Naive thymus-derived CD4-positive, alpha-beta T cell (primary cell): Measurements from ENCODE around the gene SMIM7. TPM values are rescaled to one million over a fixed set of nuclear protein-coding genes. Genes with fewer than 3 reads are reported as not detected.
"Not testable (repeated sequence)": the region's sequence is repeated elsewhere in the genome, so short reads cannot be mapped to it uniquely, and the experiment has no call there.

Experiments used
- ATAC-seq: fragments of 150-1000 bp; cut with Tn5 transposase; 2 replicates; pipeline ENCODE4 v1.10.0; 2021; ENCODE audit warnings: mild to moderate bottlenecking, moderate library complexity
- CTCF ChIA-PET: fragments of 350-600 bp; sonication (Branson Sonifier 250); formaldehyde crosslinking; loops from one replicate; lab custom pipeline; 2021; ENCODE audit warnings: antibody characterized with exemption; lab: Charles Lee
- POLR2A ChIA-PET: fragments of 350-600 bp; sonication (Branson Sonifier 250); formaldehyde crosslinking; loops from one replicate; lab custom pipeline; 2021; ENCODE audit warnings: antibody characterized with exemption, inconsistent platforms; lab: Charles Lee
- DNase-seq, 9 donors: peaks; one replicate each; pipeline versions ENCODE4 v3.0.0 to v3.0.0-alpha.2; 2020 to 2022; ENCODE audit warnings: mixed read lengths in 1 of 9
- H3K27ac ChIP-seq: one replicate; pipeline ENCODE4 v1.7.0; 2013; ENCODE audit warnings: mild to moderate bottlenecking, low read depth, low read length, moderate library complexity
- H3K27me3 ChIP-seq, 2 donors: one replicate each; pipeline ENCODE4 v1.7.0; 2013; ENCODE audit warnings: low read length in 2 of 2, mild to moderate bottlenecking in 2 of 2, moderate library complexity in 2 of 2; ENCODE audit not compliant: control insufficient read depth in 2 of 2, insufficient read depth in 2 of 2
- H3K36me3 ChIP-seq, 3 experiments: 1 replicate in 2 of 3; 2 replicates in 1 of 3; pipeline ENCODE4 v1.7.0; 2013; ENCODE audit warnings: low read length in 3 of 3, mild to moderate bottlenecking in 3 of 3, moderate library complexity in 1 of 3; ENCODE audit not compliant: insufficient read depth in 3 of 3, control insufficient read depth in 2 of 3
- H3K4me1 ChIP-seq, 2 donors: one replicate each; pipeline ENCODE4 v1.7.0; 2013; ENCODE audit warnings: low read length in 2 of 2, mild to moderate bottlenecking in 2 of 2, moderate library complexity in 1 of 2; ENCODE audit not compliant: control insufficient read depth in 2 of 2, insufficient read depth in 2 of 2
- H3K4me3 ChIP-seq: 2 replicates; pipeline ENCODE4 v1.7.0; 2013; ENCODE audit warnings: mild to moderate bottlenecking, low read length
- H3K9me3 ChIP-seq, 3 experiments: 1 replicate in 2 of 3; 2 replicates in 1 of 3; pipeline ENCODE4 v1.7.0; 2013; ENCODE audit warnings: low read length in 3 of 3; ENCODE audit not compliant: control insufficient read depth in 2 of 3
- H3K27ac Mint-ChIP-seq, 9 donors: one replicate each; pipeline ENCODE4 v1.8.0; 2020 to 2022; ENCODE audit warnings: mixed read lengths in 9 of 9, mild to moderate bottlenecking in 8 of 9, moderate library complexity in 5 of 9, inconsistent platforms in 2 of 9
- H3K27me3 Mint-ChIP-seq, 5 donors: one replicate each; pipeline ENCODE4 v1.8.0; 2021 to 2022; ENCODE audit warnings: mixed read lengths in 5 of 5, mild to moderate bottlenecking in 1 of 5
- H3K36me3 Mint-ChIP-seq, 5 donors: one replicate each; pipeline ENCODE4 v1.8.0; 2020 to 2022; ENCODE audit warnings: mixed read lengths in 5 of 5, mild to moderate bottlenecking in 3 of 5, inconsistent platforms in 1 of 5
- H3K4me1 Mint-ChIP-seq, 7 donors: one replicate each; pipeline ENCODE4 v1.8.0; 2020 to 2022; ENCODE audit warnings: mixed read lengths in 7 of 7, mild to moderate bottlenecking in 3 of 7, inconsistent platforms in 1 of 7
- H3K4me3 Mint-ChIP-seq, 10 donors: one replicate each; pipeline ENCODE4 v1.8.0; 2020 to 2022; ENCODE audit warnings: mild to moderate bottlenecking in 10 of 10, mixed read lengths in 10 of 10, moderate library complexity in 6 of 10, inconsistent platforms in 2 of 10
- H3K9me3 Mint-ChIP-seq, 11 donors: one replicate each; pipeline ENCODE4 v1.8.0; 2020 to 2022; ENCODE audit warnings: mixed read lengths in 11 of 11, mild to moderate bottlenecking in 4 of 11, inconsistent platforms in 1 of 11, moderate library complexity in 1 of 11
- intact Hi-C, 2 donors: fragments of 100-400 bp; cut with micrococcal nuclease; formaldehyde crosslinking; loops; one replicate each; pipeline ENCODE4 v1.15.1; 2023
- polyA plus RNA-seq, 2 donors: library from polyadenylated mRNA; unstranded; fragments of 300-500 nt; fragmentation: Illumina TruSeq; gene quantifications; one replicate each; pipeline ENCODE4 v1.2.3, GENCODE V29; 2021
- total RNA-seq, 6 experiments: library from RNA in 5 of 6; stranded (reverse) in 5 of 6; gene quantifications; 1 replicate in 5 of 6; 2 replicates in 1 of 6; pipeline ENCODE4 v1.2.3 and lab custom pipeline; 2021 to 2026

SMIM7 gene
- total and polyA plus RNA-seq, 7 experiments from 2014 or later = 56.9 to 108 (median 78.5) TPM

DNA sequence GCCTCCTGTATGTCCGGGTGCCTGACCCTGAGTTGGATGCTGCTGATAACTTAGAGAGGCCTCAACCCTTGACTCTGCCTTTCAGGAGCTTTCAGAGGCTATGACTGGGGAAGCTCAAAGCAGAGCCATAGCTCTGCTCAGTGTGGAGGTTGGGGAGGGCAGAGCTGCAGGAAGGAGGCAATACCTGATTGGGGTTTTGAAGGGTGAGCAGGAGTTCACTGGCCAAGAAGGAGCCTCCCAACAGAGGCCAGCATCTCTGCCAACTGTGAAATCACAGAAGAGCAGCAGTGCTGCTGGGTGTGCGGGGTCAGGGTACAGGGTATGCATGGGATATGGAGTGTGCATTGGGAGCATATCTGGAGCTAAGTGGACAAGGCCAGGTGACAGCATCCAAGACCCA lies 22.6 kb upstream of the SMIM7 start:
- Histone ChIP-seq H3K36me3 (no peaks in the 10 kb centered on the region), H3K4me3 (no peak overlapping the region), H3K9me3 (peaks cover 0 to 11% (median 0%) of the 10 kb centered on the region in 3 experiments), H3K27me3 (no peaks in the 10 kb centered on the region), H3K27ac (no peak overlapping the region), H3K4me1 (no peaks in the 10 kb centered on the region)
- H3K27ac Mint-ChIP-seq = peak overlapping the region in 1 of 9 donors; percentile 77
- H3K4me3 Mint-ChIP-seq = no peak overlapping the region
- intact Hi-C loops = no loop called here
- H3K4me1 Mint-ChIP-seq = no peaks in the 10 kb centered on the region
- no peak for ATAC-seq
- H3K9me3 Mint-ChIP-seq = peaks cover 0 to 18% (median 5%) of the 10 kb centered on the region in 11 donors
- ChIA-PET CTCF (no interaction called here), POLR2A (no interaction called here)
- H3K36me3 Mint-ChIP-seq = peaks cover 3 to 13% (median 8%) of the 10 kb centered on the region in 5 donors
- no peak for DNase-seq
- no peaks in the 10 kb centered on the region for H3K27me3 Mint-ChIP-seq

DNA sequence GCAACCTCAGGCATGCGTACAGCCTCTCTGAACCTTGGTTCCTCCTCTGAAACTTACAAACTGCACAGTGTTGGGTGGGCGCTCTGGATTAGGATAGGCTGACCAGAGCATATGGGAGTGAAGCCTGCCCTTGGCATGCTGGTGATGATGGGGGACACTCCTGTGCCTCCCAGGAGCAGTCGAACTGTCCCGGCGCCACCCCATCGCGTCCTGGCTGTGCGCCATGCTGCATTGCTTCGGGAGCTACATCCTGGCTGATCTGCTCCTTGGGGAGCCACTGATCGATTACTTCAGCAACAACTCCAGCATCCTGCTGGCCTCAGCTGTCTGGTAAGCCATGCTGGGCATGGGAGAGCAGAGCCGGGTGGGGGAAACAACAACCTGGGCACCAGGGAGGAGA lies 19.9 kb upstream of the SMIM7 start:
- H3K9me3 ChIP-seq = peaks cover 0 to 11% (median 0%) of the 10 kb centered on the region in 3 experiments
- intact Hi-C loops = no loop called here
- no peak for ATAC-seq

DNA sequence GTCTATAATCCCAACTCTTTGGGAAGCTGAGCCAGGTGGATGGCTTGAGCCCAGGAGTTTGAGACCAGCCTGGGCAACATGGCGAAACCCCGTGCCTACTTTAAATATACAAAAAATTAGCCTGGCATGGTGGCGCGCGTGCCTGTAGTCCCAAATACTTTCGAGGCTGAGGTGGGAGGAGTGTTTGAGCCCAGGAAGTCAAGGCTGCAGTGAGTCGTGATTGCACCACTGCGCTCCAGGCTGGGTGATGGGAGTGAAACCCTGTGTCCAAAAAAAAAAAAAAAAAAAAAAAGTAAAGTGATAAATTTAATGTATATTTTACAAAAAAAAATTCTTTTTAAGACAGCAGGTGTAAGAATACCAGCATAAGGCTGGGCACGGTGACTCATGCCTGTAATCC lies 18.6 kb upstream of the SMIM7 start:
- intact Hi-C loops = no loop called here
- POLR2A ChIA-PET = no interaction called here
- Mint-ChIP-seq H3K9me3 (peaks cover 0 to 18% (median 5%) of the 10 kb centered on the region in 11 donors), H3K27me3 (no peaks in the 10 kb centered on the region), H3K36me3 (peaks cover 3 to 13% (median 8%) of the 10 kb centered on the region in 5 donors), H3K27ac (no peak overlapping the region), H3K4me3 (no peak overlapping the region), H3K4me1 (no peaks in the 10 kb centered on the region)
- DNase-seq (no peak), ATAC-seq (no peak)
- no peaks in the 10 kb centered on the region for H3K4me1 ChIP-seq
- no peaks in the 10 kb centered on the region for H3K27me3 ChIP-seq
- H3K9me3 ChIP-seq = peaks cover 0 to 11% (median 0%) of the 10 kb centered on the region in 3 experiments
- no peak overlapping the region for H3K27ac ChIP-seq
- CTCF ChIA-PET = interaction anchor here (0.8 kb wide), 1 partner anchor 1311 kb away, joined by 3 read pairs; no protein-coding TSS in a partner anchor
- no peak overlapping the region for H3K4me3 ChIP-seq
- H3K36me3 ChIP-seq = no peaks in the 10 kb centered on the region

More for the DNA sequence above, 19.9 kb upstream of the SMIM7 start:
- Mint-ChIP-seq H3K4me1 (no peaks in the 10 kb centered on the region), H3K4me3 (no peak overlapping the region), H3K27ac (no peak overlapping the region), H3K9me3 (peaks cover 0 to 18% (median 5%) of the 10 kb centered on the region in 11 donors), H3K36me3 (peaks cover 3 to 13% (median 8%) of the 10 kb centered on the region in 5 donors), H3K27me3 (no peaks in the 10 kb centered on the region)
- POLR2A ChIA-PET = no interaction called here
- CTCF ChIA-PET = interaction anchor here (0.7 kb wide), 1 partner anchor 96 kb away, joined by 3 read pairs; no protein-coding TSS in a partner anchor
- Histone ChIP-seq H3K36me3 (no peaks in the 10 kb centered on the region), H3K4me3 (no peak overlapping the region), H3K27ac (no peak overlapping the region), H3K4me1 (no peaks in the 10 kb centered on the region), H3K27me3 (no peaks in the 10 kb centered on the region)
- DNase-seq = no peak

DNA sequence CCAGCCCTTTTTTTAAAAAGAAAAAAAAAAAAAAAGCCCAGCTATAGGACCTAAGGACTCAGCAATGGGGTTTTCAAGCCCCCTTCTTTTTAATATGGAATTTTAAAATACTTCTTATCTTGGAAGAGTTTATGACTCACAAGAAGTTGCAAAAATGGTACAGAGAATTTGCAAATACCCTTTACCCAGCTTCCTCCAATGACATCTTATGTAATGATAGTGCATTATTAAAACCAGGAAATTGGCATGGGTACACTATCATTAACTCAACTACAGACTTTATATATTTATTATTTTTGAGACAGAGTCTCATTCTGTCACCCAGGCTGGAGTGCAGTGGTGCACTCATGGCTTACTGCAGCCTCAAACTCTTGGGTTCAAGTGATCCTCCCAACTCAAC lies 17.1 kb upstream of the SMIM7 start:
- H3K4me1 ChIP-seq = no peaks in the 10 kb centered on the region
- no peak overlapping the region for H3K27ac Mint-ChIP-seq
- H3K27ac ChIP-seq = no peak overlapping the region
- H3K36me3 ChIP-seq = no peaks in the 10 kb centered on the region
- no peak overlapping the region for H3K4me3 ChIP-seq
- H3K9me3 ChIP-seq = peaks cover 0 to 11% (median 0%) of the 10 kb centered on the region in 3 experiments
- DNase-seq (no peak), ATAC-seq (no peak)
- no peaks in the 10 kb centered on the region for H3K27me3 ChIP-seq
- CTCF ChIA-PET = no interaction called here
- no peak overlapping the region for H3K4me3 Mint-ChIP-seq
- H3K4me1 Mint-ChIP-seq = peaks cover 0 to under 1% (median 0%) of the 10 kb centered on the region in 7 donors
- POLR2A ChIA-PET = no interaction called here
- intact Hi-C loops = no loop called here
- H3K36me3 Mint-ChIP-seq = peaks cover 3 to 13% (median 8%) of the 10 kb centered on the region in 5 donors
- peaks cover 0 to 18% (median 5%) of the 10 kb centered on the region in 11 donors for H3K9me3 Mint-ChIP-seq
- H3K27me3 Mint-ChIP-seq = no peaks in the 10 kb centered on the region

DNA sequence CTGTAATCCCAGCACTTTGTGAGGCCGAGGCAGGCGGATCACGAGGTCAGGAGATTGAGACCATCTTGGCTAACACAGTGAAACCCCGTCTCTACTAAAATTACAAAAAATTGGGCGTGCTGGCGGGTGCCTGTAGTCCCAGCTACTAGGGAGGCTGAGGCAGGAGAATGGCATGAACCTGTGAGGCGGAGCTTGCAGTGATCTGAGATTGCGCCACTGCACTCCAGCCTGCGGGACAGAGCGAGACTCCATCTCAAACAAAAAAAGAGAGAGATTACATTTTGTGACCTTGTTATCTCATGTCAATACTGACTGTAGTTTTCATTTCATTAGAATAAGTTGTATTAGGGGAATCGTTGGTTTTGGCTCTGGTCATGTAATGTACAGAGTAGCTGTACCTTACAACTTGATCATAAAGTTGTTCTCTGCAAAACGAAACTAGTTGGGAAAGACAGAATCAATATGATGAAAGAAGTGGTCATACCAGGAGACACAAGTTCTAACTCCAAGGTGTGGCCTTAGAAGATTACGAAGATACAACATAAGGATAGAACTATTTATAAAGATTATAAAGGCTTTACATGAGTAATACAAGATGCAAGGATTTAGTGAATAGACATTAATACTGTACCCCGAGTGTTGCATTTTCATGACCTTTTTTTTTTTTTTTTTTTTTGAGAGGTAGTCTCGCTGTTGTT lies 16.3 kb upstream of the SMIM7 start:
- H3K36me3 Mint-ChIP-seq = peaks cover 2 to 8% (median 3%) of the 10 kb centered on the region in 5 donors
- intact Hi-C loops = no loop called here
- Histone ChIP-seq H3K4me3 (no peak overlapping the region), H3K9me3 (peaks cover 0 to 6% (median 0%) of the 10 kb centered on the region in 3 experiments), H3K36me3 (no peaks in the 10 kb centered on the region), H3K4me1 (no peaks in the 10 kb centered on the region), H3K27ac (no peak overlapping the region), H3K27me3 (no peaks in the 10 kb centered on the region)
- H3K27ac Mint-ChIP-seq = no peak overlapping the region
- H3K4me3 Mint-ChIP-seq = no peak overlapping the region
- DNase-seq (no peak), ATAC-seq (no peak)
- H3K27me3 Mint-ChIP-seq = no peaks in the 10 kb centered on the region
- H3K4me1 Mint-ChIP-seq = peaks cover 0 to 3% (median 0%) of the 10 kb centered on the region in 7 donors
- peaks cover 0 to 12% (median 3%) of the 10 kb centered on the region in 11 donors for H3K9me3 Mint-ChIP-seq
- ChIA-PET POLR2A (no interaction called here), CTCF (no interaction called here)

DNA sequence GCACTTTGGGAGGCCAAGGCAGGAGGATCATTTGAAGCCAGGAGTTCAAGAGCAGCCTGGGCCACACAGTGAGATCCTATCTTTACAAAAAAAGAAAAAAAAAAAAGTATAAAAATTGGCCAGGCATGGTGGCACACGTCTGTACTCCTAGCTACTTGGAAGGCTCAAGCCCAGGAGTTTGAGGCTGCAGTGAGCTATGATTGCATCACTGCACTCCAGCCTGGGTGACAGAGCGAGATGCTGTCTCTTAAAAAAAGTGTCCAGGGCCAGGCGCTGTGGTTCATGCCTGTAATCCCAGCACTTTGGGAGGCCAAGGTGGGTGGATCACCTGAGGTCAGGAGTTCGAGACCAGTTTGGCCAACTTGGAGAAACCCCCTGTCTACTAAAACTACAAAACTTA lies 13.9 kb upstream of the SMIM7 start:
- H3K4me1 ChIP-seq, H3K4me3 Mint-ChIP-seq, H3K4me3 ChIP-seq, H3K27me3 Mint-ChIP-seq, intact Hi-C loops, H3K27me3 ChIP-seq, POLR2A ChIA-PET, H3K36me3 ChIP-seq, H3K4me1 Mint-ChIP-seq, H3K9me3 ChIP-seq, DNase-seq, CTCF ChIA-PET, H3K36me3 Mint-ChIP-seq, ATAC-seq, H3K27ac ChIP-seq, H3K27ac Mint-ChIP-seq, H3K9me3 Mint-ChIP-seq: not testable (repeated sequence)

DNA sequence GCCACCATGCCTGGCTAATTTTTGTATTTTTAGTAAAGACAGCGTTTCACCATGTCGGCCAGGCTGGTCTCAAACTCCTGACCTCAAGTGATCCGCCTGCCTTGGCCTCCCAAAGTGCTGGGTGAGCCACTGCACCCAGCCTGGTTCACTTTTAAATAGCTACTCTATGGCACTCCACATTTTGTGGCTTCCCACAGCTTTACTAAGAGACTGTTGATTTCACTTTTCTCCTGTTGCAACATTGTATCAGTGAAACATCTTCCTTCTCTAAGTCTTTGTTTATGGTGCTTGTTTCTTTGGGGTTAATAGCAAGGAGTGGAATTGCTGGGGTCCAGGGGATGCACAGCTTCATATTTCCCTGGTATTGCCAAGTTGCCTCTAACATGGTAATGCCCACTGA lies 13.3 kb upstream of the SMIM7 start:
- ChIA-PET CTCF (no interaction called here), POLR2A (no interaction called here)
- H3K9me3 Mint-ChIP-seq = no peaks in the 10 kb centered on the region
- Histone ChIP-seq H3K36me3 (no peaks in the 10 kb centered on the region), H3K4me3 (no peak overlapping the region), H3K27ac (no peak overlapping the region), H3K4me1 (no peaks in the 10 kb centered on the region), H3K27me3 (no peaks in the 10 kb centered on the region), H3K9me3 (no peaks in the 10 kb centered on the region)
- H3K27me3 Mint-ChIP-seq = no peaks in the 10 kb centered on the region
- H3K27ac Mint-ChIP-seq = no peak overlapping the region
- H3K4me1 Mint-ChIP-seq = peaks cover 0 to 3% (median 0%) of the 10 kb centered on the region in 7 donors
- ATAC-seq (no peak), DNase-seq (no peak)
- no peak overlapping the region for H3K4me3 Mint-ChIP-seq
- intact Hi-C loops = no loop called here
- H3K36me3 Mint-ChIP-seq = peaks cover 0 to 4% (median 0%) of the 10 kb centered on the region in 5 donors
